Nephron (organoid): ENCODE results near the gene ARF5.
"Not testable (repeated sequence)": the region's sequence is repeated elsewhere in the genome, so short reads cannot be mapped to it uniquely, and the experiment has no call there.

ENCODE experiments used
- H3K27ac Mint-ChIP-seq, 3 experiments: 2 replicates each; pipeline ENCODE4 v1.8.0; 2020; ENCODE audit warnings: mixed read lengths in 3 of 3, mild to moderate bottlenecking in 2 of 3, moderate library complexity in 1 of 3
- H3K27me3 Mint-ChIP-seq: 2 replicates; pipeline ENCODE4 v1.8.0; 2021; ENCODE audit warnings: low read depth, mild to moderate bottlenecking, moderate library complexity, mixed read lengths
- H3K36me3 Mint-ChIP-seq: 2 replicates; pipeline ENCODE4 v1.8.0; 2020; ENCODE audit warnings: low read depth, mixed read lengths
- H3K4me1 Mint-ChIP-seq: 2 replicates; pipeline ENCODE4 v1.8.0; 2020; ENCODE audit warnings: mixed read lengths
- H3K4me3 Mint-ChIP-seq, 3 experiments: 2 replicates each; pipeline ENCODE4 v1.8.0; 2020; ENCODE audit warnings: mild to moderate bottlenecking in 3 of 3, mixed read lengths in 3 of 3, moderate library complexity in 2 of 3
- H3K9me3 Mint-ChIP-seq: 2 replicates; pipeline ENCODE4 v1.8.0; 2020; ENCODE audit warnings: mixed read lengths
- TF ChIP-seq, protein P1 (sequence below), 3 experiments: fragments of 200-600 bp; sonication (generic); IDR thresholded peaks; one replicate each; pipeline ENCODE4 v1.5.0; 2021; ENCODE audit warnings: antibody characterized with exemption in 3 of 3; ENCODE audit not compliant: unreplicated experiment in 3 of 3

ARF5 gene

GRCh38 chr7:127551941-127552340 is 36.3 kb upstream of the ARF5 start:
- peaks cover 5% of the 10 kb centered on the region for H3K9me3 Mint-ChIP-seq
- no peak overlapping the region for H3K27ac Mint-ChIP-seq
- peaks cover 8% of the 10 kb centered on the region for H3K27me3 Mint-ChIP-seq
- no peaks in the 10 kb centered on the region for H3K36me3 Mint-ChIP-seq
- H3K4me3 Mint-ChIP-seq, result no peak overlapping the region
- TF ChIP-seq, protein P1, sequence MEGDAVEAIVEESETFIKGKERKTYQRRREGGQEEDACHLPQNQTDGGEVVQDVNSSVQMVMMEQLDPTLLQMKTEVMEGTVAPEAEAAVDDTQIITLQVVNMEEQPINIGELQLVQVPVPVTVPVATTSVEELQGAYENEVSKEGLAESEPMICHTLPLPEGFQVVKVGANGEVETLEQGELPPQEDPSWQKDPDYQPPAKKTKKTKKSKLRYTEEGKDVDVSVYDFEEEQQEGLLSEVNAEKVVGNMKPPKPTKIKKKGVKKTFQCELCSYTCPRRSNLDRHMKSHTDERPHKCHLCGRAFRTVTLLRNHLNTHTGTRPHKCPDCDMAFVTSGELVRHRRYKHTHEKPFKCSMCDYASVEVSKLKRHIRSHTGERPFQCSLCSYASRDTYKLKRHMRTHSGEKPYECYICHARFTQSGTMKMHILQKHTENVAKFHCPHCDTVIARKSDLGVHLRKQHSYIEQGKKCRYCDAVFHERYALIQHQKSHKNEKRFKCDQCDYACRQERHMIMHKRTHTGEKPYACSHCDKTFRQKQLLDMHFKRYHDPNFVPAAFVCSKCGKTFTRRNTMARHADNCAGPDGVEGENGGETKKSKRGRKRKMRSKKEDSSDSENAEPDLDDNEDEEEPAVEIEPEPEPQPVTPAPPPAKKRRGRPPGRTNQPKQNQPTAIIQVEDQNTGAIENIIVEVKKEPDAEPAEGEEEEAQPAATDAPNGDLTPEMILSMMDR (IDR thresholded peaks at IDR 0.05; ENCODE audit: unreplicated experiment in 3 of 3), result no peak
- no peaks in the 10 kb centered on the region for H3K4me1 Mint-ChIP-seq

GRCh38 chr7:127556404-127556803 is 31.8 kb upstream of the ARF5 start:
- Mint-ChIP-seq H3K27ac (no peak overlapping the region), H3K4me1 (no peaks in the 10 kb centered on the region), H3K9me3 (no peaks in the 10 kb centered on the region), H3K4me3 (no peak overlapping the region), H3K27me3 (peaks cover 8% of the 10 kb centered on the region), H3K36me3 (no peaks in the 10 kb centered on the region)
- TF ChIP-seq, protein P1 (IDR thresholded peaks at IDR 0.05; ENCODE audit: unreplicated experiment in 3 of 3), result no peak

DNA sequence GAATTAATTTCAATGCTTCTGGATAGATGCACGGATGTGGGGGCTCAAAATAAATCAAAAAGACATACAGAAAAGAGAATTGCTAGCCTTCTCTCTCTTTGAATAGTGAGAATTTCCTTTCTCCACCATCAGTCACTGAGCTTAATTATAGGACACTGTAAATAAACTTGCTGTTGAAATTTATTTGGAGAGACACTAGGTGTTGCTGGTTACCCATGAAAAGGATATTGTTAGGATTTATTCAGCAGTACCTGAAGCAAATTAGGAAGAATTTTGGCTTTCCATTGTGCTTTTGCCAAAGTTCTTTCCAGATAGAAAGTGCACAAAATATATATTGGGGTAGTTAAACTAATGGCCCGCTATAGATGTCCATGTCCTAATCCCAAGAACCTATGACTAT is 30.4 kb upstream of the ARF5 start:
- Mint-ChIP-seq H3K4me1 (no peaks in the 10 kb centered on the region), H3K27me3 (peaks cover 3% of the 10 kb centered on the region), H3K4me3 (no peak overlapping the region), H3K9me3 (peaks cover 3% of the 10 kb centered on the region), H3K27ac (no peak overlapping the region), H3K36me3 (no peaks in the 10 kb centered on the region)
- TF ChIP-seq, protein P1 (IDR thresholded peaks at IDR 0.05; ENCODE audit: unreplicated experiment in 3 of 3), result no peak

DNA sequence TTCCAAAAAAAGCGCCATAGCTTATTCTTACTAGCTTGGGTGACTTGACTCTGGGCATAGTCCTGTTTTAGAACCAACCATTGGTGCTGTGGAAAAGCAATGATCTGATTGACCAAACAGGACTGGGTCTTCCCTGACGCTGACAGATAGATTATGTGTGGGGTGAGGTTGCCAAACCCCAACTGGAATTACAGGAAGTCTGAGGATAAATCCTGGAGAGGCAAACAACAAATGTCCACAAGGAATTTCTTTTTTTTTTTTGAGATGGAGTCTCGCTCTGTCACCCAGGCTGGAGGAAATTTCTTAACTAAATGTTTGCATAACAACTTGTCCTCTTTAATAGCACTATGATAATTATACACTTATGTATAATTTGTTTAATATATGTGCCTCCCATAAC is 22.0 kb upstream of the ARF5 start:
- Mint-ChIP-seq H3K27me3 (no peaks in the 10 kb centered on the region), H3K9me3 (peaks cover 20% of the 10 kb centered on the region), H3K27ac (no peak overlapping the region), H3K4me1 (no peaks in the 10 kb centered on the region), H3K36me3 (peaks cover 9% of the 10 kb centered on the region), H3K4me3 (no peak overlapping the region)
- TF ChIP-seq, protein P1 (IDR thresholded peaks at IDR 0.05; ENCODE audit: unreplicated experiment in 3 of 3), result no peak

DNA sequence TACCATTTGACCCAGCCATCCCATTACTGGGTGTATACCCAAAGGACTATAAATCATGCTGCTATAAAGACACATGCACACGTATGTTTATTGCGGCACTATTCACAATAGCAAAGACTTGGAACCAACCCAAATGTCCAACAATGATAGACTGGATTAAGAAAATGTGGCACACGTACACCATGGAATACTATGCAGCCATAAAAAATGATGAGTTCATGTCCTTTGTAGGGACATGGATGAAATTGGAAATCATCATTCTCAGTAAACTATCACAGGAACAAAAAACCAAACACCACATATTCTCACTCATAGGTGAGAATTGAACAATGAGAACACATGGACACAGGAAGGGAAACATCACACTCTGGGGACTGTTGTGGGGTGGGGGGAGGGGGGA is 20.2 kb upstream of the ARF5 start:
- H3K27me3 Mint-ChIP-seq, H3K27ac Mint-ChIP-seq, H3K4me3 Mint-ChIP-seq, H3K4me1 Mint-ChIP-seq: not testable (repeated sequence)
- H3K9me3 Mint-ChIP-seq, result peaks cover 14% of the 10 kb centered on the region
- peaks cover 12% of the 10 kb centered on the region for H3K36me3 Mint-ChIP-seq

- H3K9me3 Mint-ChIP-seq, result peaks cover 6% of the 10 kb centered on the region
- no peaks in the 10 kb centered on the region for H3K4me1 Mint-ChIP-seq
- no peaks in the 10 kb centered on the region for H3K27me3 Mint-ChIP-seq
- H3K4me3 Mint-ChIP-seq, result no peak overlapping the region
- TF ChIP-seq, protein P1 (IDR thresholded peaks at IDR 0.05; ENCODE audit: unreplicated experiment in 3 of 3), result no peak
- no peak overlapping the region for H3K27ac Mint-ChIP-seq
- peaks cover 14% of the 10 kb centered on the region for H3K36me3 Mint-ChIP-seq
Observed at GRCh38 chr7:127571741-127572505, 16.3 kb upstream of the ARF5 start.
